Measurements from ENCODE around the gene DLX5.

The DLX5 gene

DNA sequence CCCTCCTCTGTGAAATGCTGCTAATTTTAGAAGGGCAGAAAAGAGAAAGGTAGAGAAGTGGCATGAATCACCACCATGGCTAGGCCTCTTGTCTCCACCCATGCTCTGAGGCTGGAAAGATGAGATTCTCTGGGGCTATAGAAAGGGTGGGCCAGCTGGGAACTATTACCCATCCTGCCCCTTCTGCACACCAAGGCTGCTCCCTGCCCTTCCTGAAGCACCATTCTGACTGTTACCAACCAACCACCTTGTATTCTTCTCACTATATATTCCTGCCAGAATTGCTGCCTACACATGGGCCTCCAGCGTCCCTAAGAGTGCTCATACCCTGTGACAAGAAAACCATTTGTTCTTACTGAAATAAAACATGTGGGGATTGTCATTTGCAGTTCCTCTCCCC lies 30.7 kb downstream of the DLX5 start:
- TF ChIP-seq CTCF (IDR thresholded peaks at IDR 0.05; ENCODE audit: borderline replicate concordance, control extremely low read depth, extremely low read depth, insufficient read depth, missing control alignments): no peak
- in situ Hi-C loops (cut with MboI; ENCODE audit: low sequenced_read_pairs, unreplicated experiment): no loop called here
- DNase-seq (ENCODE audit: low spot score): no peak

DNA sequence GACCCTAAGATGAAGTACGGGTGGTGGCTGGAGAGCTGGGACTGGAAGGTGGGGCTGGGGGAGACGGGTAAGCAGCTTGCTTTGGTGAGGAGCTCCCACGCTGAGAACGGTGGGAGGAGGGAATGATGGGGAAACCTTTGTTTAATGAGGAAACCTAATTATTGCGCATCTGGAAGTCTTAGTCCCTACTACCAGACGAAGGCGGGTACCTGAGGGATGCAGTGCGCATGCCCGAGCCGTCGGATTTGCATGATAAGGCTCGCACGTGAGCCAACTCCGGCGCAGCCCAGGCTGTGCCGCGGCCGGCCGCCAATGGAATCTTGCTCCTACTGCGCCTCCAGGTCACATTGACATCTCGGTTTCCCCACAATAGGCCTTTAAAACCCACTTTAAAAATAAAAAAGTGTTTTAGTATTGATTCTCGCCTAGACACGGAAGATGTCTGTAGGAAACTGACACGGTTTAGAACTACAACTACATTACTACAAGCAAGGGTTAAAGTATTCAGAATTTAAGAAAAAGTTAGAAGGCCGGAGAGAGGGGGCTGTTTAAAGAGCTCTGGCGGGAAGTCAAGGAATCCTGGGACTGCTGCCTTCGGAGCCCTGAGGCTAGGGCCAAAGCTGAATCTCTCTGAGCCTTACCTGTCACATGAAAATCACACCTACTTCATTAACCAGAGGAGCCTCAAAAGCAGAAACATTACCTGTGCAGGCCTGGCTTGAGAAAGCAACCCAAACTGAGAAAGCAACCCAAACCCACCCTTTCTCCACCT lies 31.4 kb downstream of the DLX5 start:
- no peak for TF ChIP-seq CTCF (IDR thresholded peaks at IDR 0.05; ENCODE audit: borderline replicate concordance, control extremely low read depth, extremely low read depth, insufficient read depth, missing control alignments)
- no peak for DNase-seq (ENCODE audit: low spot score)
- in situ Hi-C loops (cut with MboI; ENCODE audit: low sequenced_read_pairs, unreplicated experiment): no loop called here

GRCh38 chr7:96992192-96993005 lies 32.2 kb downstream of the DLX5 start:
- no peak for DNase-seq (ENCODE audit: low spot score)
- TF ChIP-seq CTCF (IDR thresholded peaks at IDR 0.05; ENCODE audit: borderline replicate concordance, control extremely low read depth, extremely low read depth, insufficient read depth, missing control alignments): no peak
- in situ Hi-C loops (cut with MboI; ENCODE audit: low sequenced_read_pairs, unreplicated experiment): no loop called here

DNA sequence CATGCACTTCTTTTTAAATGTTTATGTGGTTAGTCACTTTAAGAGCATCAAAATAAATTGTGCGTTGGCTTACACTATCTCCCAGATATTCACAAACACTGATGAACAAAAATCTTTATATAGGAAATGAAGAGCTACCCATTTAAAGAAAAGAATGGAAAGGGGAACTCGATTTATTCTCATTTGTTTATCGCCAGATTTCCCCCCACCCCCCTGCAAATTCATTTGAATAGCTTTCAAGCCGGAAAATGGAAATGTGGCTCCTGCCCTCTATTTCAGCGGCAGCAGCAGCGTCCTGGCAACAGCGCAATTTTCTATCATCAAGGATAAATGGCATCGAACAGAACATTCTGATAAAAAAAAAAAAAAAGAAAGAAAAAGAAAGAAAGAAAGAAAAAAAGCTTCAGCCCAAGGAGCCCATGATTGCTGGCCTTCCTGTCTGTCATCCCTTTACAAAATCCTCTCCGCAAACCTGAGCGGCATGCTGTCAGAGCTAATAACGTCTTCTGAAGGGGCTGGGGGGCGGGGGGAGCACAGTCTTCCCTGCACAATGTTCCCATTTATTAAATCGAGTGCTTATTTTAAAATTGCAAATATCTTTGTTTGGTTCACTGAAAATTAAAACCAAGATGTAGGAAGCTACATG lies 33.0 kb downstream of the DLX5 start:
- DNase-seq (ENCODE audit: low spot score): no peak
- in situ Hi-C loops (cut with MboI; ENCODE audit: low sequenced_read_pairs, unreplicated experiment): no loop called here
- TF ChIP-seq CTCF (IDR thresholded peaks at IDR 0.05; ENCODE audit: borderline replicate concordance, control extremely low read depth, extremely low read depth, insufficient read depth, missing control alignments): no peak

- TF ChIP-seq CTCF (IDR thresholded peaks at IDR 0.05; ENCODE audit: borderline replicate concordance, control extremely low read depth, extremely low read depth, insufficient read depth, missing control alignments): no peak
- in situ Hi-C loops (cut with MboI; ENCODE audit: low sequenced_read_pairs, unreplicated experiment): no loop called here
- no peak for DNase-seq (ENCODE audit: low spot score)
Measured at GRCh38 chr7:96989859-96990317, 34.7 kb downstream of the DLX5 start.

GRCh38 chr7:96989241-96989858 lies 35.3 kb downstream of the DLX5 start:
- no peak for TF ChIP-seq CTCF (IDR thresholded peaks at IDR 0.05; ENCODE audit: borderline replicate concordance, control extremely low read depth, extremely low read depth, insufficient read depth, missing control alignments)

More at GRCh38 chr7:96989241-96989858, 35.3 kb downstream of the DLX5 start:
- in situ Hi-C loops (cut with MboI; ENCODE audit: low sequenced_read_pairs, unreplicated experiment): no loop called here
- DNase-seq (ENCODE audit: low spot score): no peak
